Cortex of kidney (tissue), 1 donor: ENCODE measurements around the gene KCP.
"Not testable (repeated sequence)": the region's sequence is repeated elsewhere in the genome, so short reads cannot be mapped to it uniquely, and the experiment has no call there.

Experiments
- DNase-seq: peaks from one replicate; lab custom pipeline; 2025; lab: John Stamatoyannopoulos, UW

KCP gene

GRCh38 chr7:128921866-128922440 is 11.4 kb upstream of the KCP start:
- no peak for DNase-seq

- DNase-seq = no peak
Observed at GRCh38 chr7:128920913-128921582, 10.5 kb upstream of the KCP start.

- DNase-seq = no peak
Observed at GRCh38 chr7:128919881-128920799, 9.6 kb upstream of the KCP start.

- DNase-seq = no peak
Observed at GRCh38 chr7:128919241-128919640, 8.7 kb upstream of the KCP start.

GRCh38 chr7:128918016-128918665 is 7.6 kb upstream of the KCP start:
- DNase-seq = no peak

- no peak for DNase-seq
Observed at GRCh38 chr7:128917122-128917521, 6.6 kb upstream of the KCP start.

- no peak for DNase-seq
Observed at GRCh38 chr7:128916643-128916915, 6.1 kb upstream of the KCP start.

GRCh38 chr7:128915841-128916642 is 5.5 kb upstream of the KCP start:
- no peak for DNase-seq

GRCh38 chr7:128915271-128915819 is 4.8 kb upstream of the KCP start:
- DNase-seq = no peak

- no peak for DNase-seq
Observed at GRCh38 chr7:128914566-128915151, 4.2 kb upstream of the KCP start.

GRCh38 chr7:128913870-128914565 is 3.5 kb upstream of the KCP start:
- DNase-seq = no peak

GRCh38 chr7:128912709-128913495 is 2.4 kb upstream of the KCP start:
- not testable (repeated sequence) for DNase-seq

- no peak for DNase-seq
Observed at GRCh38 chr7:128912281-128912680, 1.8 kb upstream of the KCP start.

GRCh38 chr7:128911423-128912031 is 1.0 kb upstream of the KCP start:
- DNase-seq = no peak

- DNase-seq = no peak
Observed at GRCh38 chr7:128909625-128910568, 612 bp downstream of the KCP start.

- DNase-seq = no peak
Observed at GRCh38 chr7:128908750-128909624, 1.5 kb downstream of the KCP start.
